Activated T-helper 9 cell treated with anti-CD3 and anti-CD28 coated beads, Interleukin-2, amount 50 U/mL, for 16 hours (primary cell): ENCODE measurements around the gene ENTPD6.

Experiments
- DNase-seq: peaks from one replicate; pipeline ENCODE4 v3.0.0-alpha.2; 2020; ENCODE audit warnings: low read depth

ENTPD6 gene

DNA sequence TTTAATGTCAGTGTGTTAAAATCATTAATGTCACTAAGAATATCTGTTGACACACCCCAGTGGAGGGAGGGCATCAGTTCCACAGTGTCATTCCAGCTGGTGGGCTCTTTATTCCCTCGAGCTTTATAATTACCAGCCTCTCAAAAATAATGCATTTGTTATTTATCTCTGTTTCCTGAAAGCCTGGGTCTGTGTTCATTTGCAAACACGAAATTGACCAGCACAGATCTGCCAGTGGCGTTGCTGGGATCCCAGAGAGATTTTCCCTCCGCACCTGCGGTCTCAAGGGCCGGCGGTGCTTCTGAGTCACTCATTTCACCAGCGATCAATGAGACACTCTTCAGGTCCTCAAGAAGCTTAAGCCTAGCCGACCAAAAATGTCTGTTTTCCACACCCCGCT is 46.7 kb downstream of the ENTPD6 start:
- DNase-seq: no peak

DNA sequence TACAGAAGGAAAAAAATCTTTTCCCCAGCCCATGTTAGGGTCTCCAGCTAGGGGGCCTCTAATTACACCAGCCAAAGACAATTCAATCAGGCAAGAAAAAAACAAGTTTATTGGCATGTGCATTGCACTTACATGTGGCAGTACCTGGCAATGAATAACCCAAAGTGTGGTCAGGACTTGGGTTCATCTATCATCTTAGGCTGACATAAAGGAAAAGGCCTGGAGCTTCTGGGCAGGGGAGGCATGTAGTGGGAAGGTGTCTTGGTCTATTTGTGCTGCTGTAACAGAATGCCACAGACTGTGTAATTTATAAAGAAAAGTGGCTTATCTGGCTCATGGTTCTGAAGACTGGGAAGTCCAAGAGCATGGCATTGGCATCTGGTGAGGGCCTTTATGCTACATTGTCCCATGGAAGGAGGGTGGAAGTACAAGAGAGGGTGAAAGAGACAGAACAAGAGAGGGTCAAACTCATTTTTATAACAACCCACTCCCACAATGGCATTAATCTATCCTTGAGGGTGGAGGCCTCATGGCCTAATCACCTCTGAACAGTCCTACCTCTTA is 48.0 kb downstream of the ENTPD6 start:
- DNase-seq: no peak

DNA sequence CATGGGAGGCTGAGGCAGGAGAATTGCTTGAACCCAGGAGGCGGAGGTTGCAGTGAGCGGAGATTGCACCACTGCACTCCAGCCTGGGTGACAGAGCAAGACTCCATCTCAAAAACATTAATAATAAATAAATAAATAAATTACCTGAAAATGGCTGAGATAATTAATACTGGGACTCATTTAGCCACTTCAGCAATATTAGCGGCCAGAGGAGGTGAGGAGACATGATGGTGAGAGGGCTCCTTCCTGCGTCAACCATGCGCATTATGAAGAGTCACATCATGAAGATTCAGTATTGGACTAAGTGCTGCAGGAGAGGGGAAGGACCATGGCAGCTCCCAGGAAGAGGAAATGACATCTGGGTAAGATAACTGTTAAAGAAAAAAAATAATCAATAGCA is 49.5 kb downstream of the ENTPD6 start:
- no peak for DNase-seq

GRCh38 chr20:25245461-25245860 is 49.9 kb downstream of the ENTPD6 start:
- no peak for DNase-seq

- DNase-seq: no peak
Observed at GRCh38 chr20:25246182-25246999, 50.9 kb downstream of the ENTPD6 start.

- DNase-seq: no peak
Observed at GRCh38 chr20:25247000-25247517, 51.5 kb downstream of the ENTPD6 start.

GRCh38 chr20:25247518-25247955 is 52.0 kb downstream of the ENTPD6 start:
- DNase-seq: no peak

DNA sequence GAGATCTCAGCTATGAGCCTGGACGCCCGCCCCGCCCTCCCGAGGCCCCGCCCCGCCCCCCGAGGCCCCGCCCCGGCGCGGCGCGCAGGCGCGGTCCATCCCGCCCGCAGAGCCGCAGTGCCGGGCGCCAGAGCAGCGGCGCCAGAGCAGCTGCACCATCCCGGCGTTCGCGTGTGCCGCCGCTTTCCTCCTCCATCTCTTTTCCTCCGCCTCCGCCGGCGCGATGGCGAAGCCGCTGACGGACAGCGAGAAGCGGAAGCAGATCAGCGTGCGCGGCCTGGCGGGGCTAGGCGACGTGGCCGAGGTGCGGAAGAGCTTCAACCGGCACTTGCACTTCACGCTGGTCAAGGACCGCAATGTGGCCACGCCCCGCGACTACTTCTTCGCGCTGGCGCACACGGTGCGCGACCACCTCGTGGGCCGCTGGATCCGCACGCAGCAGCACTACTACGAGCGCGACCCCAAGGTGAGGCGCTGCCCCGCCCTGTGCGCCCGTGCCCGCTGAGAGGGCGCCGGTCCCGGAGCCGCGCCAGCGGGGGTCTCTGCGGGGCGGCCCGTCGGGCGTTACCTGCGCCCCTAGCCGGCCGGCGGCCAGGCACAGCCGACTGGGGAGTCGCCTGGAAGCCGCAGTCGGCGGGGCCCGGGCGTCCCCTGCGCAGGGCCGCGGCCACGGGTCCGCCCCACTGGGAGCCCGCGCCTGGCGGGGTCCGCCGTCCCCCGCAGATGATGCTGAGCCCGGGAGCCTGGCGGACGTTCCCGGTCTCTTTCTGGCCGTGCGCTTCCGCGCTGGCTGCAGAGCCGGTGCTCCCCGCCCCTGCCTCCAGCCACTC is 52.7 kb downstream of the ENTPD6 start, which contains the start of gene PYGB:
Gene PYGB, plus strand, starts transcription at position 130 of the 830 bp plus-strand sequence. Its CDS starts 94 bp downstream, at position 224.
- peak; percentile 68 for DNase-seq

DNA sequence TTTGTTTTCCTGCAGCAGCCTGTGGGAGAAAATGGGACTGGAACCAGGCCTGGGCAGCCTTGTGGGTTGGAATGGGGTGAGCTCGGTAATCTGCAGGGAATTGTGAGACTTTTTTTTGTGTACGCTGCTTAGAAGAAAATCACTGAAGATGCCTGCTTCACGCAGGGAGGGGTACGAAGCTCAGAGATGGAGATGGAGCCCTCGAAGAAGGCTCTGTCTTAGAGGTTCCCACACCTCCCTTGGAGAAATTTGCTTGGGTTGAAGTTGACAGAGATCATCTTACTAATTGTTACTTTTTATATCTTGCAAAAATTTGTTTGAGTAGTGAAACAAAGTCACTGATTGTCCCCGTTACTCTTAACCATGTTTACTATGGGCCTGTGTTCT is 53.3 kb downstream of the ENTPD6 start:
- no peak for DNase-seq

DNA sequence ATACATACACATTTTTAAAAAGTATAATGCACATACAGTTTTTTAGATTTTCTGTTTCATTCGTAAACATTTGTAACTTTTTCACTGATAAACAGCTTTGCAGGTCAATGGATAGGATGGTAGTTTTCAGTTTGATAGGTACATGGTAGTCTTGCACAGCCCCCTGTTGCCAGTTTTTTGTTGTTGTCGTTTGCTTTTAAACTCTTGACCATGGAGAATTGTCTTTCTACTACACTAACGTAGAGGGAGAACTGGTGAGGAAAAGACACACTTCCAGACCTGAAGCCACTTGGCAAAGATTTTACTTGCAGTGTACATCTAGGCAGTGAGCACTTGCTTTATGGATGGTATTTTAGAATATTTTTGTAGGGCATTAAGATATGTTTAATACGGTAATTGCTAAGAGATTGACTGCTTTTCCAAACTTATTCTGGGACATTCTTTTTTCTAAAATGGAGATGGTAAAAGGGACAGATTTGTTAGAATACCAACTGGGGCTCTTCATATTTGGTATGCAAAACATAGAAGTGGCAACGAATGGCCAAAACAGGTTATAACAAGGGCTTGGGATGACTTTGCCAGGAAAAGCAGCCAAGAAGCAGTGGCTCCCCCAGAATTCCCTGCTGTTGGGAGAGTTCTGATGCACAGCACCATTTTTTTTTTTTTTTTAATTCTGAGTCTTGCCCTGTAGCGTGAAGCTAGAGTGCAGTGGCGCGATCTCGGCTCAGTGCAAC is 53.9 kb downstream of the ENTPD6 start:
- DNase-seq: no peak

DNA sequence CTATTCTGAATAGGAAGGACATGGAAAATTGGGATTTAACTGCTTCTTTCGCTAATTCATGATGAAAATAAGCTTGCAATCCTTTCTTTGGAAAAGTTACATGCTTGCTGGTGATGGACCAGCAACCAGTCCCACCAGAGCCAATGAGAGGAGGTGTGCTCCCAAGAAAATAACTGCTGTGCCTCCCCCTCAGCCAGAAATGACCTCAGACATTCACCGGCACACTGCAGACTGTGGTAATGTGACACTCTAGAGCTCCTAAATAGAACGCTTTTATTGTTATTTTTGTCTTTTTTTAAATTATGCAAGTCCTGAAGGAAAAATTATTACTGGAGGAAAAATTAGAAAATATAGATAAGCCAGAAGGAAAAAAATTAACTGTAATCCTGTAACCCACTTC is 55.0 kb downstream of the ENTPD6 start:
- DNase-seq: no peak

GRCh38 chr20:25251019-25251418 is 55.5 kb downstream of the ENTPD6 start:
- DNase-seq: no peak

GRCh38 chr20:25251558-25251957 is 56.0 kb downstream of the ENTPD6 start:
- no peak for DNase-seq

- no peak for DNase-seq
Observed at GRCh38 chr20:25252230-25252651, 56.7 kb downstream of the ENTPD6 start.

GRCh38 chr20:25252686-25253421 is 57.3 kb downstream of the ENTPD6 start:
- DNase-seq: no peak

GRCh38 chr20:25253606-25254275 is 58.2 kb downstream of the ENTPD6 start:
- no peak for DNase-seq

GRCh38 chr20:25254571-25254970 is 59.1 kb downstream of the ENTPD6 start:
- no peak for DNase-seq

- no peak for DNase-seq
Observed at GRCh38 chr20:25254986-25255680, 59.6 kb downstream of the ENTPD6 start.

GRCh38 chr20:25256226-25256859 is 60.8 kb downstream of the ENTPD6 start:
- no peak for DNase-seq
